B cell (primary cell): ENCODE results near the gene RCAN3. TPM values are rescaled to one million over a fixed set of nuclear protein-coding genes. Genes with fewer than 3 reads are reported as not detected.

Experiments
- ATAC-seq: fragments of 200-7000 bp; cut with Tn5 transposase; one replicate; pipeline ENCODE4 v1.10.0; 2021; ENCODE audit warnings: low read depth, mild to moderate bottlenecking, moderate number of reproducible peaks, moderate library complexity
- CTCF ChIA-PET: fragments of 350-600 bp; sonication (Branson Sonifier 250); formaldehyde crosslinking; loops from one replicate; lab custom pipeline; 2021; ENCODE audit warnings: antibody characterized with exemption, inconsistent platforms; lab: Charles Lee
- POLR2A ChIA-PET: fragments of 350-600 bp; sonication (Branson Sonifier 250); formaldehyde crosslinking; loops from one replicate; lab custom pipeline; 2021; ENCODE audit warnings: antibody characterized with exemption; lab: Charles Lee
- DNase-seq: peaks from one replicate; pipeline ENCODE4 v3.0.0; 2013
- H2AFZ ChIP-seq: 2 replicates; pipeline ENCODE4 v1.6.1; 2012; ENCODE audit warnings: mild to moderate bottlenecking, low read depth, low read length; ENCODE audit not compliant: insufficient read depth, poor library complexity, severe bottlenecking
- H3K27ac ChIP-seq, 2 donors: 1 replicate in 1 of 2; 2 replicates in 1 of 2; pipeline ENCODE4 v1.5.1; 2012 to 2013; ENCODE audit warnings: low read length in 2 of 2, mild to moderate bottlenecking in 2 of 2, moderate library complexity in 1 of 2
- H3K27me3 ChIP-seq, 4 experiments: fragments of 200-600 bp in 1 of 4; sonication (generic) in 1 of 4; replicated peaks in 1 of 4; 1 replicate in 2 of 4; 2 replicates in 2 of 4; pipeline versions ENCODE4 v1.6.1 to v1.7.0; 2013 to 2016; ENCODE audit warnings: low read length in 3 of 4, mild to moderate bottlenecking in 2 of 4, mixed read lengths in 1 of 4, moderate library complexity in 1 of 4; ENCODE audit not compliant: insufficient read depth in 4 of 4, control insufficient read depth in 3 of 4; ENCODE audit errors: control extremely low read depth in 1 of 4
- H3K36me3 ChIP-seq, 2 experiments: replicated peaks in 1 of 2; 1 replicate in 1 of 2; 2 replicates in 1 of 2; pipeline versions ENCODE4 v1.6.1 to v1.7.1; 2013; ENCODE audit warnings: low read length in 1 of 2; ENCODE audit not compliant: insufficient read depth in 2 of 2, control insufficient read depth in 1 of 2; ENCODE audit errors: control extremely low read depth in 1 of 2, extremely low read depth in 1 of 2
- H3K4me1 ChIP-seq, 2 donors: fragments of 200-600 bp in 1 of 2; sonication (generic) in 1 of 2; 1 replicate in 1 of 2; 2 replicates in 1 of 2; pipeline versions ENCODE4 v1.5.1 to v1.6.1; 2013 to 2017; ENCODE audit warnings: low read length in 2 of 2; ENCODE audit not compliant: control insufficient read depth in 2 of 2, insufficient read depth in 2 of 2
- H3K4me2 ChIP-seq: replicated peaks from 2 replicates; pipeline ENCODE3; 2012; ENCODE audit warnings: mild to moderate bottlenecking, low read depth, low read length; ENCODE audit not compliant: poor library complexity, severe bottlenecking
- H3K4me3 ChIP-seq, 5 experiments: fragments of 200-600 bp in 1 of 5; sonication (generic) in 1 of 5; 1 replicate in 3 of 5; 2 replicates in 2 of 5; pipeline versions ENCODE4 v1.5.1 to v1.7.0; 2011 to 2016; ENCODE audit warnings: low read length in 4 of 5, mild to moderate bottlenecking in 4 of 5, low read depth in 2 of 5, control low read depth in 1 of 5, moderate library complexity in 1 of 5; ENCODE audit not compliant: insufficient read depth in 1 of 5; ENCODE audit errors: control extremely low read depth in 1 of 5, extremely low read depth in 1 of 5
- H3K79me2 ChIP-seq: fragments of 200-600 bp; sonication (generic); one replicate; pipeline ENCODE4 v1.6.0; 2016; ENCODE audit warnings: low read length; ENCODE audit not compliant: control insufficient read depth, insufficient read depth
- H3K9ac ChIP-seq: fragments of 200-600 bp; sonication (generic); 2 replicates; pipeline ENCODE4 v1.6.1; 2017; ENCODE audit warnings: mild to moderate bottlenecking, low read length, moderate library complexity
- H3K9me3 ChIP-seq, 3 donors: one replicate each; pipeline versions ENCODE4 v1.6.1 to v1.7.1; 2013; ENCODE audit warnings: low read length in 2 of 3; ENCODE audit not compliant: control insufficient read depth in 2 of 3, insufficient read depth in 1 of 3; ENCODE audit errors: control extremely low read depth in 1 of 3
- H4K20me1 ChIP-seq: 2 replicates; pipeline ENCODE4 v1.6.0; 2012; ENCODE audit warnings: mild to moderate bottlenecking, low read length; ENCODE audit not compliant: insufficient read depth, control insufficient read depth, poor library complexity, severe bottlenecking
- H3K27ac Mint-ChIP-seq: one replicate; pipeline ENCODE4 v1.8.0; 2021; ENCODE audit warnings: mixed read lengths
- H3K27me3 Mint-ChIP-seq: one replicate; pipeline ENCODE4 v1.8.0; 2021; ENCODE audit warnings: mixed read lengths
- H3K4me1 Mint-ChIP-seq: one replicate; pipeline ENCODE4 v1.8.0; 2021; ENCODE audit warnings: mixed read lengths
- H3K4me3 Mint-ChIP-seq: one replicate; pipeline ENCODE4 v1.8.0; 2021; ENCODE audit warnings: mixed read lengths
- H3K9me3 Mint-ChIP-seq: one replicate; pipeline ENCODE4 v1.8.0; 2022; ENCODE audit warnings: mixed read lengths; ENCODE audit not compliant: insufficient read depth
- CTCF ChIP-seq: fragments of 200-600 bp; IDR thresholded peaks from one replicate; pipeline ENCODE4 v1.8.0; 2022; ENCODE audit warnings: antibody characterized with exemption, mild to moderate bottlenecking
- EZH2 ChIP-seq: IDR thresholded peaks from 2 replicates; pipeline ENCODE4 v1.6.1; 2012; ENCODE audit warnings: borderline replicate concordance, low read depth, mild to moderate bottlenecking, moderate library complexity, low read length; ENCODE audit not compliant: insufficient read depth, poor library complexity, severe bottlenecking
- WGBS: methylation state at CpG from one replicate; pipeline ENCODE4 v1.1.5; 2013; ENCODE audit warnings: missing lambda C conversion rate; ENCODE audit not compliant: insufficient coverage; 5-methylcytosine and 5-hydroxymethylcytosine counted together
- intact Hi-C: fragments of 100-400 bp; cut with micrococcal nuclease; formaldehyde crosslinking; loops from one replicate; pipeline ENCODE4 v1.10.0; 2022
- polyA plus RNA-seq: library from polyadenylated mRNA; depleted of rRNA; stranded (reverse); fragments of >200 nt; gene quantifications from 2 replicates; pipeline ENCODE4 v1.2.3, GENCODE V29; 2012
- total RNA-seq, 2 donors: library from RNA; stranded (reverse); fragments of 120-200 nt in 1 of 2; gene quantifications; 1 replicate in 1 of 2; 2 replicates in 1 of 2; pipeline versions ENCODE4 v1.2.3 to v1.2.4, GENCODE V29; 2013 to 2022

The RCAN3 gene
- total and polyA plus RNA-seq, 2 donors (not counting 1 experiment from before 2014, with no cell fraction given), result 19.3 to 37.3 TPM

- Histone ChIP-seq H3K9me3 (no peaks in the 10 kb centered on the region), H3K4me2 (no peak overlapping the region), H2AFZ (peak overlapping the region; percentile 75), H3K4me3 (no peak overlapping the region), H3K27ac (no peak overlapping the region), H3K4me1 (peaks cover 4% of the 10 kb centered on the region in 2 donors), H3K79me2 (no peaks in the 10 kb centered on the region), H4K20me1 (no peaks in the 10 kb centered on the region), H3K36me3 (no peaks in the 10 kb centered on the region), H3K9ac (no peak overlapping the region), H3K27me3 (peaks cover 0 to 3% (median 0%) of the 10 kb centered on the region in 4 experiments)
- H3K27ac Mint-ChIP-seq, result no peak overlapping the region
- intact Hi-C loops, result loop anchor here (1.0 to 10.0 kb wide), 4 partner anchors 52 to 516 kb away; partner anchors contain the start of gene RCAN3
- no peaks in the 10 kb centered on the region for H3K9me3 Mint-ChIP-seq
- ATAC-seq (peak; percentile 94), DNase-seq (peak; percentile 81)
- H3K4me3 Mint-ChIP-seq, result no peak overlapping the region
- ChIA-PET CTCF (interaction anchor here (0.6 to 5.4 kb wide), 64 partner anchors 9 to 569 kb away, joined by 3 to 133 read pairs (median 5); partner anchors contain the start of genes NIPAL3, RCAN3, SRRM1 and STPG1), POLR2A (interaction anchor here (0.7 to 1.4 kb wide), 5 partner anchors 52 to 385 kb away, joined by 3 to 5 read pairs (median 4); partner anchors contain the start of gene NIPAL3)
- 0% methylated on average over 1 of the region's 9 CpGs for WGBS
- TF ChIP-seq CTCF (peak; percentile 81), EZH2 (no peak)
- H3K27me3 Mint-ChIP-seq, result no peaks in the 10 kb centered on the region
- peaks cover 8% of the 10 kb centered on the region for H3K4me1 Mint-ChIP-seq
Measured at GRCh38 chr1:24586970-24587820, 84.6 kb downstream of the RCAN3 start.
